Subcutaneous adipose tissue (tissue), 4 donors: ENCODE data around the gene CIB2. TPM values are rescaled to one million over a fixed set of nuclear protein-coding genes. Genes with fewer than 3 reads are reported as not detected.

Source experiments
- CTCF ChIP-seq: fragments of 450-650 bp; IDR thresholded peaks from one replicate; pipeline ENCODE4 v1.5.1; 2016; ENCODE audit warnings: low read depth, mild to moderate bottlenecking, control low read depth, antibody characterized with exemption, moderate library complexity
- total RNA-seq, 4 donors: library from RNA; depleted of rRNA; stranded (reverse); fragments of >200 nt; gene quantifications; one replicate each; pipeline ENCODE4 v1.1.0, GENCODE V29; 2016

CIB2 gene
- total RNA-seq, 4 donors from 2014 or later: 3.2 to 6.4 (median 5.9) TPM

GRCh38 chr15:78148392-78149067, 17.3 kb upstream of the CIB2 start:
- TF ChIP-seq CTCF: no peak

GRCh38 chr15:78147566-78147965, 16.3 kb upstream of the CIB2 start:
- no peak for TF ChIP-seq CTCF

- TF ChIP-seq CTCF: no peak
These were observed 15.3 kb upstream of the CIB2 start for GRCh38 chr15:78146425-78147154.

GRCh38 chr15:78142332-78142731, 11.1 kb upstream of the CIB2 start:
- TF ChIP-seq CTCF: no peak

GRCh38 chr15:78140292-78140691, 9.0 kb upstream of the CIB2 start:
- no peak for TF ChIP-seq CTCF

- TF ChIP-seq CTCF: no peak
These were observed 8.3 kb upstream of the CIB2 start for GRCh38 chr15:78139578-78139977.

GRCh38 chr15:78133801-78134200, 2.6 kb upstream of the CIB2 start:
- no peak for TF ChIP-seq CTCF
